Urinary bladder (tissue), 4 donors: ENCODE measurements around the gene WDR31. TPM values are rescaled to one million over a fixed set of nuclear protein-coding genes. Genes with fewer than 3 reads are reported as not detected.
"Not testable (repeated sequence)": the region's sequence is repeated elsewhere in the genome, so short reads cannot be mapped to it uniquely, and the experiment has no call there.

Experiments
- DNase-seq: peaks from one replicate; pipeline ENCODE4 v3.0.0-alpha.2; 2015; ENCODE audit errors: extremely low spot score
- H3K27ac ChIP-seq: one replicate; pipeline ENCODE4 v1.5.1; 2013; ENCODE audit warnings: low read depth, mild to moderate bottlenecking, moderate library complexity
- H3K36me3 ChIP-seq: one replicate; pipeline ENCODE4 v1.6.1; 2013; ENCODE audit warnings: mild to moderate bottlenecking, moderate library complexity; ENCODE audit not compliant: insufficient read depth
- H3K4me1 ChIP-seq: one replicate; pipeline ENCODE4 v1.6.1; 2013; ENCODE audit warnings: mild to moderate bottlenecking, moderate library complexity; ENCODE audit not compliant: insufficient read depth
- H3K4me3 ChIP-seq: one replicate; pipeline ENCODE4 v1.5.1; 2013; ENCODE audit warnings: low read depth, low read length
- WGBS: extraction: QIAGEN DNeasy Blood & Tissue Kit; methylation state at CpG from one replicate; pipeline ENCODE4 v1.1.7; 2013; 5-methylcytosine and 5-hydroxymethylcytosine counted together
- polyA plus RNA-seq: library from polyadenylated mRNA; stranded (reverse); fragments of 200-250 nt; gene quantifications from one replicate; pipeline ENCODE4 v1.2.3, GENCODE V29; 2013
- total RNA-seq: library from RNA; depleted of rRNA; stranded (reverse); fragments of >200 nt; gene quantifications from one replicate; pipeline ENCODE4 v1.2.3, GENCODE V29; 2014
- donor health status: healthy with polysubstance abuse.
- donor health status: healthy.

Gene WDR31
- total and polyA plus RNA-seq, 2 donors: 1.7 to 2.6 TPM

DNA sequence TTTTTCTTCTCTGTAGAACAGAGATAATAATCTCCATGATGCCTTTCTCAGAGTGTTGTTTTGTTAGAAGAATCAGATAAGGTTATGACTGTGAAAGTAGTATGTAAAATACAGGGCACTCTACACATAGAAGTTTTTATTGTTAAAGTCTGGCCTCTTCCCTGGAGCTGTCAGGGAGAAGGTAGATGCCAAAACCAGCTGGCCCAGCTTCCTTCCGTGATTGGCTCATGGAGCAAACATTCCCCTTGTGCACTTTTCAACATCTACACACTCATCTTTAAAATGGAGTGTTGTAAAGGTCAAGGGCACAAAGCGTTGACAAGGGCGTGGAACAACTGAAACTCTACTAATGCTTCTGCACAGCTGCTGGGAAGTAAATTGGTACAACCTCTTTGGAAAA lies 29.5 kb downstream of the WDR31 start:
- Histone ChIP-seq H3K4me3 (no peak overlapping the region), H3K4me1 (no peaks in the 10 kb centered on the region), H3K36me3 (no peaks in the 10 kb centered on the region), H3K27ac (no peak overlapping the region)
- DNase-seq: no peak
- 48% methylated on average over 3 of the region's 3 CpGs for WGBS

DNA sequence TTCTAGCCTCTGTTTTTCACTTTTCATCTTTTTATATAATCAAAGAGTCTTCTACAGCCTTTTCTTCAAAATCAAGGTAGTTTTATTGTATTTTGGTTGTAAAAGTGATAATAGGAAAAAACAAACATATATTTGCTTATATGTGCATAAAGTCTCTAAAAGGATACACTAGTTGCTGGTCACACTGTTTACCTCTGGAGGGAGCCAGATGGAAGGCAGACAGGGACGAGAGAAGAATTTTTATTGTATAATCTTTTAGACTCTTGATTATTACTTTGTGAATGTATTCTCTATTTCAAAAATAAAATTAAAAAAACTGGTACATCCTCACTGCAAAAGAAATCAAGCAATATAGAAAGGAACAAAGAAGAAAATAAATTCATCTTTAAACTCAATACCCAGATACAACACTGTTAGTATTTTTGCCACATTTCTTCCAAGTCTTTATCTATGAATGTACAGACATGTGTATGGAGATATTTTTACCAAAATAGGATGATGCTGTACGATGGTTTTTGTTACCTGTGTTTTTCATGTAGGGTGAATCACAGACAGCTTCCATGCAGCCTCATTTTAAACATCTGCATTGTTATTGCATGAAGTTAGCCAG lies 30.8 kb downstream of the WDR31 start:
- WGBS: 4% methylated on average over 2 of the region's 2 CpGs
- H3K4me3 ChIP-seq: no peak overlapping the region
- no peaks in the 10 kb centered on the region for H3K36me3 ChIP-seq
- DNase-seq: no peak
- H3K4me1 ChIP-seq: no peaks in the 10 kb centered on the region
- H3K27ac ChIP-seq: no peak overlapping the region

DNA sequence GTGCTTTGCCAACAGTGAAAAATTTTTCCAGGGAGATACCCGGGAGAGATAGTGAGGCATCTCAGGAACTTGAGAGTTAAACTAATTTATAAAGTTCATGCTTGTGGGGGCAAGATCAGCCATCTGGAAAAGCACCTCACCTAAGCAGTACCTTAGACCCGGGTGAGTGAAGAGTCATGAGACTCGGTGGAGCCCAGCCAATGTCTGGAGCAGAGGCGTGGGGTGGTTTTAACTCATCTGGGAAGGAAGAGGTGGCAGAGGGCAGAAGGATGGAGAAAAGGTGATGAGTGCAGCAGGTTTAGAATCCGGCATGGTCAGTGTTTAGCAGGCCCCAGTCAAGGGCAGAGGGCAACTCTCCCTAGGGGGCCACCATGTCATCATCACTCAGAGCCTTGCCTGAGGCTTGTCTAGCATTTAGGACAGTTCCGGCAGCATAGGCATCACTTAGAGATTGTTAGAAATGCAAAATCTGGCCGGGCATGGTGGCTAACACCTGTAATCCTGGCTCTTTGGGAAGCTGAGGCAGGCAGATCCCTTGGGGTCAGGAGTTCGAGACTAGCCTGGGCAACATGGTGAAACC lies 32.6 kb downstream of the WDR31 start:
- H3K4me3 ChIP-seq: no peak overlapping the region
- no peak overlapping the region for H3K27ac ChIP-seq
- no peaks in the 10 kb centered on the region for H3K4me1 ChIP-seq
- no peak for DNase-seq
- H3K36me3 ChIP-seq: no peaks in the 10 kb centered on the region
- 59% methylated on average over 8 of the region's 8 CpGs for WGBS

DNA sequence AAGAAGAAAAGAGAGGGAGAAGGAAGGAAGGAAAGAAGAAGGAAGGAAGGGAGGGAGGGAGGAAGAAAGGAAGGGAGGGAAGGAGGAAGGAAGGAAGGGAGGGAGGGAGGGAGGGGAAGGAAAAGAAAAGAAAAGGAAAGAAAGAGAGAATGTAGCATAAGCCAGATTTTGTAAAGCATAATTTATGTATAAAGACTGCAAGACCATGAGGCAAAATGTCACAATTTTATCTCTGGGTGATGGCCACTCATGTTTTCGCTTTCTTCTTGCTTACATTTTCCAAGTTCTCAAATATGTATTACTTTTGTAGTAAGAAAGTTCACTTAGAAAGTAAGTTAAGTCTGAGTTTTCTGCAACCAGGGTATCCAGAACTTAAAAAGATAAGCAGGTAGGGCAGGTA lies 33.5 kb downstream of the WDR31 start:
- no peaks in the 10 kb centered on the region for H3K4me1 ChIP-seq
- H3K4me3 ChIP-seq: no peak overlapping the region
- 86% methylated on average over 1 of the region's 1 CpG for WGBS
- H3K27ac ChIP-seq: no peak overlapping the region
- DNase-seq: no peak
- no peaks in the 10 kb centered on the region for H3K36me3 ChIP-seq

DNA sequence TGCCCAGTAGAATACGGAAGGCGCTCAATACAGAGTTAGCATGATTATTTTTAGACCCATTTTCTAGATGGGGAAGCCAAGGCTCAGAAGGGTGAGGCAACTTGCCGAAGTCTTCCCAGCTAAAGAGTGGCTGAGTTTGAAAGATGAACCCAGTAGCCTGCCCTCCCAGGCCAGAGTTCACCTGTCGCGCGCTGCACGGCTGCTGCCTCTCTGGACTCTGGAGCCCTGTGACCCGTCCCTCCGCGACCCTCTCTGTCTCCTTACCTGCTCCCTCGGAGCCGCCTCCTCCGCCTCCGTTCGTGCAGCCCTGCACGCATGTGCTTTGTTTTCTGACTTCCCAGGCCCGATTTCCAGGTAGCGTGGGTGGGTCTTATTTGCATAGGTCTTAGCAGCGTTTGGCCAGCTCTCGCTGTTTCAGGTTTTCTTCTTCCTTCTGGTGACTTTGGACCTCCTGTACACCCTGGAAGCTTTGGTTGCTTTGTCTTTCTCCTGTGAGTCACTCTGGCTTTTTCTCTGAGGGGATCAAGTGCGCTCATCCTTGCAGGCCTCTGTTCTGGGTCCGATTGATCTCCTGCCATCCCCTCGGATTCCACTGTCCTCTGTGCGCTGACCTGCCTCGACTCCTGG lies 37.2 kb downstream of the WDR31 start, which contains the start of gene RNF183:
TSS of gene RNF183 (minus strand) at position 585 of the 627 bp plus-strand sequence. CDS start 5,192 bp downstream, outside the sequence.
- DNase-seq: no peak
- no peaks in the 10 kb centered on the region for H3K36me3 ChIP-seq
- no peaks in the 10 kb centered on the region for H3K4me1 ChIP-seq
- no peak within 1 kb of the TSS for H3K4me3 ChIP-seq
- 76% methylated on average over 25 of the region's 25 CpGs for WGBS
- H3K27ac ChIP-seq: no peak within 1 kb of the TSS

DNA sequence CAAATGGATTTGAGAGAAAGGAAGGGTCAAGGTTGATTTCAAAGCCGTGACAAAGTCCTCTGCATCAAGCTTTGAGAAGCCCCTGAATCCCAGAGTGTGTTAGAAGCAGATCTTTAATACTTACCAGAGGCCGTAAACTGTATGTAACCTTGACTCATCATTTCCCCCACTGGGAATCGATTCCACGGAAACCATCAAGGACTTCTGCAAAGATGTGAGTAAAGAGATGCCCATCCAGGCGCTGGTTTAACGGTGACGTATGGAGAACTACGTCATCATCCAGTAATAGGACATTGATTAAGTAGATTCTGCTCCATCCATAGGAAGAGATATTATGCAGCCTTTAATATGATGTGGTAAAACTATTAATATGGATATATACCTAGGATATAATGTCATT lies 38.5 kb downstream of the WDR31 start:
- Histone ChIP-seq H3K36me3 (no peaks in the 10 kb centered on the region), H3K27ac (no peak overlapping the region), H3K4me3 (no peak overlapping the region), H3K4me1 (no peaks in the 10 kb centered on the region)
- DNase-seq: no peak
- 88% methylated on average over 8 of the region's 8 CpGs for WGBS

DNA sequence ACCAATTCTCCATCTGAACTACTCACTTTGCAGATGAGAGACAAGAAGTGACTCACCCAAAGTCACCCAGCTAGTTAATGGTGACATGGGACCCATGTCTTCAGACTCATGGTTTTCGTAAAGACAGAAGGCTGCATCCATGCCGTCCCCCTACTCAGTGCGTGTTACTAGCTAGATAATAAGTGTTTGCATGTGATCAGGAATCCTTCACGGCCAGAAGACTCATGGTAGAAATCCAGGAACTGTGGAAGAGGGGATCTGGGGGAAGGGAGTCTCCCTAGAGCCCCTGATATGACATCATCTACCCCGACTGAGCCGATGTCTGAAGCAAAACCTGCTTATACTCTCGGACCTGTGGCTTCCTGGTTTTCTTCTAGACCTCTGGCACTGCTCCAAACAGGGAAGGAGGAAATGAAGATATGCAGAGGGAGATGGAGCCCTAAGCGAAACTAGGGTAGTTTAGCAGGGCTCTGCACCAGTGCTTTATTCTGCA lies 40.2 kb downstream of the WDR31 start:
- Histone ChIP-seq H3K4me3 (no peak overlapping the region), H3K27ac (no peak overlapping the region), H3K36me3 (no peaks in the 10 kb centered on the region), H3K4me1 (no peaks in the 10 kb centered on the region)
- DNase-seq: peak; percentile 37
- 27% methylated on average over 8 of the region's 8 CpGs for WGBS

DNA sequence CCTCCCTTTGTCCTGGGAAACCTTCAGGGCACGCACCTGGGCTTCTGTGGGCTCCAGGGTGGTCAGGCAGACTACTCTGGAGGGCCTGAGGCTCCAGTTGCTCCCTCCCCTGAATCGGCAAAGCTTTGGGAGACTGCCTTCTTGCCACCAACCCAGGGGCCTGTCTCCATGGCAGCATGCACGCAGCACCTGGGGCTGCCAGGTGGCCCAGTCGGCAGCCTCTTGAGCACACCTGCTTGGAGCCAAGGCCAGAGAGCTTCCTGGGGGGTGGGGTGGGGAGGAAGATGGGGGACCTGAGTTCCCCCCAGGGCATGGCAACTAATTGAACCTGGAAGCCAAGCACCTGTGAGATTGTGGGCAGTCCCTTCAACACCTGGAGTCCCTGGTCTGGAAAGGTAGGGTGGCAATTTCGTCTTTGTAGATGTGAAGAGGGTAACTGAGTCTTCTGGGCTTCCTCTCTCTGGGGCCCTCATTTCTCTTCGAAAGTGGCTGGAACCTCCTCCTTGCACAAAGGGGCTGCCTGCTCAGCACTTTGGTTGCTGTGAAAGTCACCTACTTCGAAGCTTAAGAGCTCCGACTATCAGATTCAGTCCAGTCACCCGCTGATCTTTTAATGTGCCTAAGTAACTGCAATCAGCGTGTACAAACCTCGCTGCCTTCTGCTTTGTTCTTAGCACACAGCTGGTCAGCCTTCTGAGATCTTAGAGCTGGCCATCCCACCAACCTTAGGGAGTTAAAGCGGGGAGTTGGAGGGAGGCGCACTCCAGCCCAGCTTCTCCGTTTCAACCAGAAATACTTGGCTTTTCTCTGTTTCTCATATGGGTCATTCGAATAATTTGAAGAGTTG lies 40.9 kb downstream of the WDR31 start:
- 86% methylated on average over 15 of the region's 15 CpGs for WGBS
- no peak overlapping the region for H3K4me3 ChIP-seq
- DNase-seq: no peak
- H3K36me3 ChIP-seq: no peaks in the 10 kb centered on the region
- H3K27ac ChIP-seq: no peak overlapping the region
- no peaks in the 10 kb centered on the region for H3K4me1 ChIP-seq

DNA sequence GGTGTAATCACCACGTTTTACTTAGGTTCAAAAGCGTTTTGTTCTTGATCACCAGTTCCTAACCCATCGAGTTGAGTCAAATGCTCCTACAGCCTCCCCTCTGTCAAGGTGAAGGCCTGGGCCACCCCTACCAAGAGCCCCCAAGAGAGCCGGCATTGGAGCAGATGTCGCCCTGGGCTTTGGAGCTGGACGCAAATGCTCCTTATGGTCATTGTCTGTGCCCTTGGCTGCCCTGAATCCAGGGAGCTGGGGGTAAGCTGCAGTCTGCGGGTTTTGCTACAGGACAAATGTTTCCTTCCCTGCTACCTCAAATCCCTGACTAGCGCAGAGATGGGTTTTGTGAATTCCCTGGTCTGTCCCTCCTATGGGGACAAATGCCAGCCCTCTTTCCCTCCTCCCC lies 41.8 kb downstream of the WDR31 start:
- no peak overlapping the region for H3K4me3 ChIP-seq
- H3K4me1 ChIP-seq: no peaks in the 10 kb centered on the region
- 88% methylated on average over 8 of the region's 8 CpGs for WGBS
- DNase-seq: no peak
- no peak overlapping the region for H3K27ac ChIP-seq
- no peaks in the 10 kb centered on the region for H3K36me3 ChIP-seq

DNA sequence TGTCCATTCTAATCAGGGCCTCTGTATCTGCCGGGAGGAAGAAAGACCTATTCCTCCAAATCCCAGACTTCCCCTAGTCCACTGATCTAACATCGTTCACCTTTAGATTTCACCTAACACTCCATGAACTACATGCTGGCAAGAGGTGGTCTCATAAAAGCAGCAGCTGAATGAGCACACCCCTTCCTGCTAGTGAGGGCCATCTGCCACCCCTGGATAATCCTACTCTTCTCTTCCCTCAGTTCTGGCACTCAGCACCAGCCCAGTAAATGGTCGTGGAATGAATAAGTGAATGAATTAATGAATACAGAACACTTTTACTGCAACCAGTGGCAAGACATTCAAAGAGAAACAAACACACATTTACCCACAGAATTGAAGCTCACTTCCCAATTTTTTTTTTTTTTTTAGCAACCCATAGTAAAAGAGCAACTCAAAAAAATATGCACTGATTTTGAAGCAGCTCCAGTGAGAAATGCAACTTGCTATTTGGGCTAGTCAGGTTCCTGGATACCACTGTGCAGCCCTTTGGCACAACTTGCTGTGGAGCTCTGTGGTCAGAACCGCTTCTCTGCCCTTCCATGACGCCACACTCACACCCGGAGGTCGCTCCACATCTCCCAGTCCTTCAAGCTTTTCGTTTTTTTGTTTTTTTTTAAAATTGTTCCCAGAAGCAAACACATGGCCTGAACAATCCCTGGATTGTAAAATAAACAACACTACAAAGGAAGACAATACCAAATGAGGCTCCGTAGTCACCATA lies 43.1 kb downstream of the WDR31 start:
- Histone ChIP-seq H3K36me3 (no peaks in the 10 kb centered on the region), H3K4me1 (no peaks in the 10 kb centered on the region), H3K4me3 (no peak overlapping the region), H3K27ac (no peak overlapping the region)
- 59% methylated on average over 9 of the region's 9 CpGs for WGBS
- DNase-seq: no peak

DNA sequence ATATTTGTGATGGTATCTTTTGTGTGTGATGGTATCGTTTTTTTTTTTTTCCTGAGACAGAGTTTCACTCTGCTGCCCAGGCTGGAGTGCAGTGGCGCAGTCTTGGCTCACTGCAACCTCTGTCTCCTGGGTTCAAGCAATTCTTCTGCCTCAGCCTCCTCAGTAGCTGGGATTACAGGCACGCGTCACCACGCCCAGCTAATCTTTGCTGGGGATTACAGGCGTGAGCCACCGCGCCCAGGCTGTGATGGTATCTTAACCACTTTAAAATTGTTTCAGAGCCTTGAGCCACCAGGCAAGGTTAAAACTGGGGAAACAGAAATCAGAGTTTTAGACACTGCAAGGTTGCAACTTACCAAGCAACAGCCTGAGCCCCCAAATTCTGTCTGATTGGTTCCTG lies 43.8 kb downstream of the WDR31 start:
- H3K36me3 ChIP-seq, H3K27ac ChIP-seq, H3K4me3 ChIP-seq, H3K4me1 ChIP-seq, DNase-seq: not testable (repeated sequence)
- 75% methylated on average over 8 of the region's 8 CpGs for WGBS

DNA sequence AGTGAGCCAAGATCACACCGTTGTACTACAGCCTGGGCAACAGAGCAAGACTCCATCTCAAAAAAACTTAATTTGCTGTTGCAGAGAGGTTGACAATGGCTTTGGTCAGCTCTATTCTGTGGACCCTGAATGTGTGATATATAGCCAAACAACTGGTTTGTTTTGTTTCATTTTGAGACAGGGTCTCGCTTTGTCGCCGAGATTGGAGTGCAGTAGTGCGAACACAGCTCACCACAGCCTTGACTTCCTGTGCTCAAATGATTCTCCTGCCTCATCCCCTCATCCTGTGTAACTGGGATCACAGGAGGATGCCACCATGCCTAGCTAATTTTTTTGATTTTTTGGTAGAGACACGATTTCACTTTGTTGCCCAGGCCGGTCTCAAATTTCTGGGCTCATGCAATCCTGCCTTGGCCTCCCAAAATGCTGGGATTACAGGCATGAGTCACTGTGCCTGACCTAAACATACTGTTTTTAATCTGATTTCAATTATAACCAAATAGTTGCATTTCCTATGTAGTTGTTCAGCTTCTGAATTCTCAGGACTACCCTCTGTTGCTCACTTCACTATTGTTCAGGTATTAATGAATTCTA lies 46.7 kb downstream of the WDR31 start:
- WGBS: 78% methylated on average over 7 of the region's 7 CpGs
- Histone ChIP-seq H3K4me1 (no peaks in the 10 kb centered on the region), H3K27ac (no peak overlapping the region), H3K4me3 (no peak overlapping the region), H3K36me3 (peaks cover 4% of the 10 kb centered on the region)
- no peak for DNase-seq
